ENCODE data around the gene LAMA1. TPM values are rescaled to one million over a fixed set of nuclear protein-coding genes. Genes with fewer than 3 reads are reported as not detected.

LAMA1 gene
- total and polyA plus RNA-seq, 7 experiments from 2014 or later: not detected

Other genes with a start within 250 kb of the LAMA1 start
- gene LRRC30, start 113.3 kb upstream of the LAMA1 start, total RNA-seq: not detected
- gene LRRC30, start 113.3 kb upstream of the LAMA1 start, polyA plus RNA-seq: not detected

Measured in naive thymus-derived CD4-positive, alpha-beta T cell (primary cell).